Thoracic aorta (tissue), 2 donors: ENCODE results near the gene PIMREG. TPM values are rescaled to one million over a fixed set of nuclear protein-coding genes. Genes with fewer than 3 reads are reported as not detected.

Source experiments
- ATAC-seq: fragments of 150-250 bp; one replicate; pipeline ENCODE4 v1.8.0; 2017; ENCODE audit warnings: low read depth; ENCODE audit not compliant: insufficient number of reproducible peaks, low FRiP score
- DNase-seq: peaks from one replicate; pipeline ENCODE4 v3.0.0-alpha.2; 2020; ENCODE audit warnings: low spot score
- H3K27ac ChIP-seq, 2 donors: fragments of 200-600 bp; sonication (generic); 1 replicate in 1 of 2; 2 replicates in 1 of 2; pipeline ENCODE4 v1.5.1; 2016; ENCODE audit warnings: mild to moderate bottlenecking in 2 of 2, moderate library complexity in 2 of 2
- H3K27me3 ChIP-seq: fragments of 200-600 bp; sonication (generic); replicated peaks from 2 replicates; pipeline ENCODE4 v1.6.0; 2016; ENCODE audit warnings: mild to moderate bottlenecking; ENCODE audit not compliant: insufficient read depth
- H3K36me3 ChIP-seq: fragments of 200-600 bp; sonication (generic); one replicate; pipeline ENCODE4 v1.5.1; 2016
- H3K4me1 ChIP-seq, 2 donors: fragments of 200-600 bp; sonication (generic); 1 replicate in 1 of 2; 2 replicates in 1 of 2; pipeline versions ENCODE4 v1.5.1 to v1.6.0; 2016; ENCODE audit warnings: low read depth in 2 of 2, mild to moderate bottlenecking in 1 of 2; ENCODE audit not compliant: control insufficient read depth in 1 of 2
- H3K4me3 ChIP-seq: fragments of 200-600 bp; sonication (generic); 2 replicates; pipeline ENCODE4 v1.5.1; 2016; ENCODE audit warnings: mild to moderate bottlenecking
- H3K9me3 ChIP-seq: fragments of 200-600 bp; sonication (generic); 2 replicates; pipeline ENCODE4 v1.5.1; 2016
- total RNA-seq, 2 donors: library from RNA; depleted of rRNA; stranded (reverse); fragments of >200 nt; gene quantifications; one replicate each; pipeline versions ENCODE4 v1.1.0 to v1.2.3, GENCODE V29; 2016
- TF ChIP-seq, protein P1 (sequence below): fragments of 200-600 bp; sonication (generic); IDR thresholded peaks from one replicate; pipeline ENCODE4 v1.5.1; 2019; ENCODE audit warnings: antibody characterized with exemption

PIMREG gene, protein sequence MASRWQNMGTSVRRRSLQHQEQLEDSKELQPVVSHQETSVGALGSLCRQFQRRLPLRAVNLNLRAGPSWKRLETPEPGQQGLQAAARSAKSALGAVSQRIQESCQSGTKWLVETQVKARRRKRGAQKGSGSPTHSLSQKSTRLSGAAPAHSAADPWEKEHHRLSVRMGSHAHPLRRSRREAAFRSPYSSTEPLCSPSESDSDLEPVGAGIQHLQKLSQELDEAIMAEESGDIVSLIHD
- total RNA-seq = not detected

DNA sequence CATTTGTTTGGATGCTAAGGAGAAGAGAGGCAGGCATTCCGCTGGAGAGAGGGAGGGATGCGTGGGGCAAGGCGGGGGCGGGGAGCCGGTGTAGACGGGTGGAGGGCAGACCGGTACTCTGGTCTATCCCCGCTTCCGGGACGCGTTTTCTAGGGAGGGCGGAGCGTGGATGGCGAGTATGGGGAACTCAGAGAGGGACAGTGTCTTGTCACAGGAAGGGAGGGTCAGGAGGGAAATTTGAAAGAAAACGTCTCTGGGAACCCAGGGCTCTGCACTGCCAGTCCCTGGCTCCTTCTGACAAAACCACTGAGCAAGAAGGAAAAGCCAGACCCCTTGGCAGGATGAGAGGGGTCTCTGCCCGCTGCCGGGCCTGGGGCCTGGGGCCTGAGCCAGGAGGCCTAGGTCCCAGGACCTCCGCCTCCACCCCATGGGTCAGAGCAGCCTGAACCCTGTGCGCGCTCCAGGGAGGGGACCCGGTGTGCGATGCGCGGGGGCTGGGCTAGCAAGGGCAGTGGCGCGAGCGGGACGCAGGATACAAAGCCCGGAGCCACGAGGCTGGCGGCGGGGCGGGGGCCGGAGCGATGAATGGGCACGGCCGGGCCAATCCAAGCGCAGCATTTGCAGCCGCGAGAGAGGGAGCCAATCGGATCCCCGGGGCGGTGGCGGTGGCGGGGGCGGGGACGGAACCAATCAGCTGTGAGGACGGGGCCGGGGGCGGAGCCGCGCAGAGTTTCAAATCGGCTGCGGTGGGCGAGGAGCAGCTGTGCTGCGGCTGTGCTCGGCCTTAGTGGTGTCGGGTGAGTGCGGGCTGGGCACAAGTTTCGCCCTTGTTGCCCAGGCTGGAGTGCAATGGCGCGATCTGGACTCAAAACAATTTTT is at the start of gene PIMREG:
Gene PIMREG, plus strand, starts transcription at position 764 of the 879 bp plus-strand sequence. CDS start 656 bp downstream, outside the sequence.
- DNase-seq (peak; percentile 86), ATAC-seq (peak; percentile 96)
- H3K4me1 ChIP-seq = peaks cover 0 to 16% of the 10 kb centered on the region in 2 donors
- H3K9me3 ChIP-seq = no peaks in the 10 kb centered on the region
- H3K27ac ChIP-seq = peak within 1 kb of the TSS in 1 of 2 donors; percentile 37
- H3K27me3 ChIP-seq = no peaks in the 10 kb centered on the region
- peak within 1 kb of the TSS; percentile 76 for H3K4me3 ChIP-seq
- TF ChIP-seq, protein P1, sequence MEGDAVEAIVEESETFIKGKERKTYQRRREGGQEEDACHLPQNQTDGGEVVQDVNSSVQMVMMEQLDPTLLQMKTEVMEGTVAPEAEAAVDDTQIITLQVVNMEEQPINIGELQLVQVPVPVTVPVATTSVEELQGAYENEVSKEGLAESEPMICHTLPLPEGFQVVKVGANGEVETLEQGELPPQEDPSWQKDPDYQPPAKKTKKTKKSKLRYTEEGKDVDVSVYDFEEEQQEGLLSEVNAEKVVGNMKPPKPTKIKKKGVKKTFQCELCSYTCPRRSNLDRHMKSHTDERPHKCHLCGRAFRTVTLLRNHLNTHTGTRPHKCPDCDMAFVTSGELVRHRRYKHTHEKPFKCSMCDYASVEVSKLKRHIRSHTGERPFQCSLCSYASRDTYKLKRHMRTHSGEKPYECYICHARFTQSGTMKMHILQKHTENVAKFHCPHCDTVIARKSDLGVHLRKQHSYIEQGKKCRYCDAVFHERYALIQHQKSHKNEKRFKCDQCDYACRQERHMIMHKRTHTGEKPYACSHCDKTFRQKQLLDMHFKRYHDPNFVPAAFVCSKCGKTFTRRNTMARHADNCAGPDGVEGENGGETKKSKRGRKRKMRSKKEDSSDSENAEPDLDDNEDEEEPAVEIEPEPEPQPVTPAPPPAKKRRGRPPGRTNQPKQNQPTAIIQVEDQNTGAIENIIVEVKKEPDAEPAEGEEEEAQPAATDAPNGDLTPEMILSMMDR = no peak
- H3K36me3 ChIP-seq = no peaks in the 10 kb centered on the region

DNA sequence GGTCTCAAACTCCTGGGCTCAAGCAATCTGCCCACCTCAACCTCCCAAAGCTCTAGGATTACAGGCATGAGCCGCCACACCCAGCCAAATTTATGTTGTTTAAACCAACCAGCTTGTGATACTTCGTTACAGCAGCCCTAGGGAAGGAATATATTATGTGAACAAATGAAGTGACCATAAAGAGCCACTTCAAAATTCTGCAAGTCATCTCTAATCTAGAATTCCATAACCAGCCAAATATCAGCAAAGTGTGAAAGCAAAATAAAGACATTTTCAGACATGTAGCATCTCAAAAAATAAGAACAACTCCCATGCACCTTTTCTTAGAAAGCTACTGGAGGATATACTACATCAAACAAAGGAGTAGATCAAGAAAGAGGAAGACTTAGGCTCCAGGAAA is 45.3 kb upstream of the PIMREG start:
- ATAC-seq (no peak), DNase-seq (no peak)
- H3K4me3 ChIP-seq = no peak overlapping the region
- no peaks in the 10 kb centered on the region for H3K27me3 ChIP-seq
- TF ChIP-seq, protein P1 = no peak
- no peaks in the 10 kb centered on the region for H3K9me3 ChIP-seq
- no peak overlapping the region for H3K27ac ChIP-seq
- no peaks in the 10 kb centered on the region for H3K36me3 ChIP-seq
- no peaks in the 10 kb centered on the region for H3K4me1 ChIP-seq

DNA sequence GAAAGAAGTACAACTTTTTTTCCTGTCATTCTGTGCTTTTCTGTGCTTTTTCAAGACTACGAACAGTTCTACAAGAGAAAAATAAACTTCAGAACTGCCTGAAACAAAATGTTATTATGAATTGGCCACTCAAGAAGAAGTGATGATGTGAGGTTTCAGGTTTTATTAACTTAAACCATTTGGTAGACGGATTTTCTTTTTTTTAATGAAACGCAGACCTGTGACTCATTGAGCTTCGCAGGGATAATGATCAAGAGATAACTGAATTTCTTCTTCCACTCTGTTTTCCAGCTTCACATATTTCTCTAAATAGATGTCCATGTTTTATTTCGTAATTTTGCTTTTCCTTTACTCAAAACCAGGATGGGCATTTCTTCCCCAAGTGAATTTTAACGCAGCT is 42.0 kb upstream of the PIMREG start:
- Histone ChIP-seq H3K4me3 (no peak overlapping the region), H3K9me3 (no peaks in the 10 kb centered on the region), H3K36me3 (no peaks in the 10 kb centered on the region), H3K4me1 (no peaks in the 10 kb centered on the region), H3K27ac (no peak overlapping the region), H3K27me3 (no peaks in the 10 kb centered on the region)
- DNase-seq (no peak), ATAC-seq (no peak)
- TF ChIP-seq, protein P1 = no peak

DNA sequence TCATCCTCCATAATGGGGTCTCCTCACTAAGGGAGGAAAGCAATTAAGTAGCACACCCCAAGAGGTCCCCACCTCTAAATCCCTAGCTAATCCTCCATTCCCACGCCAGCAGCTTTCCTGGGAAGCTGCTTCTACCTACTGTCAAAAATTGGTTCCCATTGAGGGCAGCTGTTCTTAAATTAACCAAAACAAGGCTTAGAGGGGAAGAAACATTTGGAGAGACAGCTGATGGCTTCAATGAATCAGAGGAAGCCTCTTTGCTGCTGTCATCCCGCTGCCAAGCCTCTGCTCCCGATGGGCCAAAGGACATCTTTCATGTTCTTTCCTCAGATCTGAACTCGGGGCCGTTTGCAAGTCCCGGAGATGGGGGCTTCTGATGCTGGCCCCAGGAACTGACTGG is 36.0 kb upstream of the PIMREG start:
- Histone ChIP-seq H3K4me3 (no peak overlapping the region), H3K4me1 (no peaks in the 10 kb centered on the region), H3K27me3 (no peaks in the 10 kb centered on the region), H3K36me3 (no peaks in the 10 kb centered on the region), H3K9me3 (no peaks in the 10 kb centered on the region), H3K27ac (no peak overlapping the region)
- TF ChIP-seq, protein P1 = no peak
- ATAC-seq (no peak), DNase-seq (no peak)

DNA sequence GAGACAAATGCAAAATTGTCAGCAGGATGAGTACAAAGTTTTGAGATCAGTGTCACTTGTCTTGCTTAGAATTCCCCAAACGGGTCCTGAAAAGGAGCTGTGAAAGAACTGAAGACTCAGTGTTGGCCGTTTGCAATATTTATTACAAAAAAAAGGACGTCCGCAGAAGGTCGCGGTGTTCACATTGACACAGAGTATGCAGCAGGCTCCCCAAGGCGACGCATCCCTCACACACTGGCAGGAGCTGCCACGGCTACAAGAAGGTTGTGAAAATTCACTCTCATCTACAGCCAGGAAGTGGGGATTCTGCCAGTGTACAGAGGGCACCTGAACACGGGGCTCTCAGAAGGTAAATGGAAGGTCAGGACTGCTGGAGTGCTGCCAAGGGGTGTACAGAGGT is 35.5 kb upstream of the PIMREG start:
- Histone ChIP-seq H3K27ac (no peak overlapping the region), H3K4me3 (no peak overlapping the region), H3K36me3 (no peaks in the 10 kb centered on the region), H3K9me3 (no peaks in the 10 kb centered on the region), H3K4me1 (no peaks in the 10 kb centered on the region), H3K27me3 (no peaks in the 10 kb centered on the region)
- DNase-seq = no peak
- TF ChIP-seq, protein P1 = no peak
- no peak for ATAC-seq
